Germinal center (tissue), 1 donor: ENCODE data around the gene PDE3B.
"Not testable (repeated sequence)": the region's sequence is repeated elsewhere in the genome, so short reads cannot be mapped to it uniquely, and the experiment has no call there.

Source experiments
- DNase-seq: peaks from one replicate; pipeline ENCODE4 v3.0.0; 2012; ENCODE audit warnings: mixed read lengths, low spot score

Gene PDE3B

DNA sequence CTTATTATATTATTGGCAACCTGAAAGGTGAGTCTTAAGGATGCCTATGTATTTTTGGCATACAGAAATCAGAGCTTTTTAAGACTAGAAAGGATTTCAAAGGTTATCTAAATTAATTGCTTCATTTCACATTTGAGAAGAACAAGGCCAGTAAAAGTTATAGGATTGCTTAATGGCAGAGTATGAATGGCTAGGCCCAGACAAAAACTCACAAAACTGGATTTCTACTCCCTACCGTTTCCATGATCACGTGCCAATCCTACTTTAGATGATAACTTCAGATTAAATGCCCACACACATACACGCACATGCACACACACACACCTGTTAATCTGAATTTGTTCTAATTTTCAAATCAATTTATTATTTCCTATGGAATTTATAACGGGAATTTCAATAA, 1.8 kb upstream of the PDE3B start:
- DNase-seq, result no peak

DNA sequence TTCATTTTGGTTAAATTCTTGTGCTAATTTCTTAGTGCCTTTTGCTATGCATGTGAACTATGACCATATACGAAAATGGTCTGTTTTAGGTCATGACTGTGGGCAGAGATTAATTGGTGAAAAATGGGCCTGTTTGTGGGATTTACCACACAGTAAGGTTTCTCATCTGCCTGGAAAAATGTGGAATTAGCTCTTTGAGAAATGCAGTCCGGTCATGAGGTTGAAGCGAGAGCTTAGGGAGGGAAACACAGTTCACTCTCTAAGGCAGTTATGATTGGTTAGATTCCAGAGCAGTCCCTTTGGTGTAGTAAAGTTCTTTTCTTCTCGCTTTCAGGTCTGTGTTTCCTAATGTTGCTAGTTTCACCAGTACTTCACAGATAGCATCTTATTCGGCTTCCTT, 1.2 kb upstream of the PDE3B start:
- no peak for DNase-seq

DNA sequence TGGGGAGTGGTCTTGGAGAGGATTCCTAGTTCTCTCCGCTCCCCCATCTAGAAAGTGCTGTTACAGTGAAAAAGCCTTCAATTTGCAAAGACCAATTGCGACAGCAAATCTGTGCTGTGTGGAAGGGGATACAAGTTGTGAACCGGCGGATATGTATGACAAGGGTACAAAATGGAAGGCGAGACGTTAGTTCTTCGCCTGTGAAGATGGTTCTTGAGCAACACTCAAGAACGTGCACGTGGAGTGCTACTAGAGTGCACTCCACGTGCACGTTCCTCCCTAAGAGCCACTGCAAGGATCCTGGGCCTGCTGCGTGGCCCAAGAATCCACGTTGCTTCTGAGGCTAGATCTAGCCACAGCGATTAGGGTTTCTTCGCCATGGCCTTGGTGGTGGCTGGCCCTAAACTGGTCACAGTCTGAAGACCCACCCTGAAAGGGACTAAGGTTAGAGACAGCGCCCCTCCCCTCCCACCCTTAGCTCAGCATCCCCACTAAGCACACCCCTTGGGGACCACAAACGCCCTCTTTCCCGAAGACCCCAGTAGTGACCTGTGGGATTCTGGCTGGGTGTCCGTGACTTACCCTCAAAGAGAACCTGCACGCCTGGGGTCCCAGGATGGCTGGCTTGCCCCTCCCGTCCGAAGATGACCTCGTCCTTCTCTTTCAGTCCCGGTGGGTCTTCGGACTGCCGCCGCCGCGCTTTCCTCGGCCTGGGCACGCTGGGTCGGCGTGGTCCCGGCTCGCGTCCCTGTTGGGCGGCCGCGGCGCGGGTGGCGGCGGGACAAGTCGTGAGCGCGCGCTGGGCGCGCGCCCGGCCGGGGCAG, 519 bp upstream of the PDE3B start:
- DNase-seq, result no peak

DNA sequence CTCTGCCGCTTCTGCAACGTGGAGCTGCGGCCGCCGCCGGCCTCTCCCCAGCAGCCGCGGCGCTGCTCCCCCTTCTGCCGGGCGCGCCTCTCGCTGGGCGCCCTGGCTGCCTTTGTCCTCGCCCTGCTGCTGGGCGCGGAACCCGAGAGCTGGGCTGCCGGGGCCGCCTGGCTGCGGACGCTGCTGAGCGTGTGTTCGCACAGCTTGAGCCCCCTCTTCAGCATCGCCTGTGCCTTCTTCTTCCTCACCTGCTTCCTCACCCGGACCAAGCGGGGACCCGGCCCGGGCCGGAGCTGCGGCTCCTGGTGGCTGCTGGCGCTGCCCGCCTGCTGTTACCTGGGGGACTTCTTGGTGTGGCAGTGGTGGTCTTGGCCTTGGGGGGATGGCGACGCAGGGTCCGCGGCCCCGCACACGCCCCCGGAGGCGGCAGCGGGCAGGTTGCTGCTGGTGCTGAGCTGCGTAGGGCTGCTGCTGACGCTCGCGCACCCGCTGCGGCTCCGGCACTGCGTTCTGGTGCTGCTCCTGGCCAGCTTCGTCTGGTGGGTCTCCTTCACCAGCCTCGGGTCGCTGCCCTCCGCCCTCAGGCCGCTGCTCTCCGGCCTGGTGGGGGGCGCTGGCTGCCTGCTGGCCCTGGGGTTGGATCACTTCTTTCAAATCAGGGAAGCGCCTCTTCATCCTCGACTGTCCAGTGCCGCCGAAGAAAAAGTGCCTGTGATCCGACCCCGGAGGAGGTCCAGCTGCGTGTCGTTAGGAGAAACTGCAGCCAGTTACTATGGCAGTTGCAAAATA, 816 bp downstream of the PDE3B start:
- DNase-seq, result peak; percentile 59

DNA sequence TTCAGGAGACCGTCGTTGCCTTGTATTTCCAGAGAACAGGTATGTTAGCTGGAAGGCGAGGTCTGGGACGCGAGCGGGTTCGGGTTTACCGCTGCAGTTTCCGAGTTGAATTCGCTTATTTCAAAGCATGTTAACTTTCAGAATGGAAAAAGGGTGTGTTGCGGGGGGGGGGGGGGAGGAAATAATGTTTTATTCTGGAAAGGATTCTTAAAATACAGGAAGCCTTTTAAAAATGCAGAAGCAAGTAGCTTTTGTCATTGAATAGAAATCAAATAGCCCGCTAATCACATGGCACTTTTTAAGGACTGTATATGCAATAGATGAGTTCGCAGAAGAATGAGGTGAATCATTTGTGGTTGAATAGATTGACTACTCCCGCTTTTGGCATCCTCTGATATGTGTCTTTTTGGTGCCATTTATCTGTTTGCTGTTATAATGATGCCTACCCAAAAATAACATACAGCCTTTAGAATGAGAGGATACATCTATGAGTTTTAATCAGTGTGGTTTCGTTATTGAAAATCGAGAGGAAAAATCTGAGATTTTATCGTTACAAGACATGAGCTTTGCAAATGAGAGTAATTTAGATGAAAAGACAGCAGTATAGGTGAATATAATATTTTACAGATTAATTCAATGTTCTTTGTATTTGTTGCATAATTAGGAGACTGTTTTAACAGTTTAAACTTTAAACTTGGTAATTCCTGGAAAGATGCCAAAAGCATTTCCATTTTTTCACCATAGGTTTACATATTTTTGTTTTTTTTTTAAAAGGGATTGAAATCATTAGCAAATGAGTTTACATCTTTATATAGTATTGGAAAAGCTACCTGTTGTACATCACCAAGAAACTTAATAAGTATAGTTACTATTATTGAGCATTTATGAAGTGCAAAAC, 1.7 kb downstream of the PDE3B start:
- no peak for DNase-seq

DNA sequence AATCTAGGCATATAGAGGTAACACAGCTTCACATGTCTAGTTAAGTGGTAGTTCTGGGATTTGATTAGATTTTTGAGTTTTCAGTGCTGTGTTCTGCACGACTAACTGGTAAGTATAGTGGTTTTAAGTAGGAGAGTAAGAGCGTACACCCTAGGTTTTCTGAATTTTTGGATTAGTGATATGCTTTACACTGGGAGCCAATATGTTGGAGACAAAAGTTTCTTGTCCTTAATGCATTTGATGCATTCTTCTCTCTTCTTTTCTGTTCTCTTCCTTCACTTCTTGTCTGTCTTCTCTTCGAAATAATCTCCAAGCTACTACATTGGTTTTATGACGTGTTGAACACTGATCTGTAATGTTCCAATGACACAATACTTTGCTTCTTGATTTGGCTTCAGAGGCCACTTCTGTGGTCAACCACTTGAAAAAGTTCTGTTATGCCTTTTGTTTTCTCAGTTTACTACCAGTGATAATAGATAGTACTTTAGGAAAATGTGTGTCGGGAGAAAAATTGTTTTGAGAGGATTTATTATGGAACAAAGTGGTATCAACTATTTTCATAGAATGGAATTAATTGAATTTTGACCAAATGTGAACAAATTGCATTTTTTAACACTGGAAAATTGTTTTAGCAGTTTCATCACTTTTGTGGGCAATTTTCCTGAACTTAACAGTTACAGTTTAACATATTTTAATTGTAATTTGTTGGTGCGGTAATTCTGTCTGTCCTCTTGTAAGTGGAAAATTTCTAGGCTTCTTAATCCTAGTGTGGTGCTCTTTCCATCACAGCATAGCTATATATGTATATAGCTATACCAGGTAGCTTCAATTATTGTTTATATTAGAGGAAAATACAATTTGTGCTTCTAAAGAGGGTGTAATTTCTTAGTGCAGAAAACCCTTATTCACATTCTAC, 2.6 kb downstream of the PDE3B start:
- DNase-seq, result no peak

DNA sequence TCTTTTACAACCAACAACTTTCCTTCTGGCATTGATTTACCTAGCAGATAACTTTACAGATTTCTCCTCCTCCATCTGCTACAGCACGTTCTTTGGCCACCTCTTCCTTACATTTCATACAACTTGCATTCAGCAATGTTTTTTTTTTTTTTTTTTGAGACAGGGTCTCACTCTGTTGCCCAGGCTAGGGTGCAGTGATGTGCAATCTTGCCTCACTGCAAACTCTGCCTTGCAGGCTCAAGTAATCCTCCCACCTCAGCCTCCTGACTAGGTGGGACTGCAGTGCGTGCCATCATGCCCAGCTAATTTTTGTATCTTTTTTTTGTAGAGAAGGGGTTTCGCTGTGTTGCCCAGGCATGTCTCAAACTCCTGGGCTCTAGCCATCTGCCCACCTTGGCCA, 6.5 kb downstream of the PDE3B start:
- DNase-seq, result no peak

DNA sequence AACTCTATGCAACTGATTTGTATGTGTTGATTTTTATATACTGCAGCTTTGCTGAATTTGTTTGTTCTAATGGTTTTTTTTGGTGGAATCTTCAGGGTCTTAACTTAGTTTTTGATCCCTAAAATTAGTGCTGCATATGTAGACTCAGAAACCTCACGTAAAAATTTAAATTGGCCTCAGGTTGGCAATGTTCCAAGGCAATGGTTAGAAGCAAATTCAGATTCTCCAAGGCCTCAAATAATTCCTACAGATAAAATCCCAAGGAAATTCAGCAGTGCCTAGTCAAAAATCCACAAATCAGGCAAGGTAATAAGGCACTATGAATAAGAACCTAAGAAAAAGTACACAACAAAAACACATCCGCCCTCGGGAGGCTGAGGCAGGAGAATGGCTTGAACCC, 9.5 kb downstream of the PDE3B start:
- no peak for DNase-seq

DNA sequence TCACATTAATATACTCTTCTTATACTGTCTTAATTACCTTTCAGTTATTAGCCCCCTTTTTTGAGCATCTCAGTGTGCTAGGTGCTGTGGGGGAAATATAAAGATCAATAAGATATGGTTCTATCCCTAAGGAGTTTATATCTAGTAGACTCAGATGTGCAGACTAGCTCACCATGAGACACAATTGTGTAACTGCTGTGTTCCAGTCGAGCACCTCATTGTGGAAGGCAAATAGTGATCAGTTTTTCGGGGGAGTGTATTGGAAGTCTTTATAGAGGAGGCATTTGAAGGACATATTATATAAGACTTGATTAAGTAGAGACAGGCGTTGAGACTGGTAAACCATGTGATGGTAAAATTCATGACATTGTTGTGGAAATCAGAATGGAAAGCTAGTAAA, 11.8 kb downstream of the PDE3B start:
- DNase-seq, result no peak

DNA sequence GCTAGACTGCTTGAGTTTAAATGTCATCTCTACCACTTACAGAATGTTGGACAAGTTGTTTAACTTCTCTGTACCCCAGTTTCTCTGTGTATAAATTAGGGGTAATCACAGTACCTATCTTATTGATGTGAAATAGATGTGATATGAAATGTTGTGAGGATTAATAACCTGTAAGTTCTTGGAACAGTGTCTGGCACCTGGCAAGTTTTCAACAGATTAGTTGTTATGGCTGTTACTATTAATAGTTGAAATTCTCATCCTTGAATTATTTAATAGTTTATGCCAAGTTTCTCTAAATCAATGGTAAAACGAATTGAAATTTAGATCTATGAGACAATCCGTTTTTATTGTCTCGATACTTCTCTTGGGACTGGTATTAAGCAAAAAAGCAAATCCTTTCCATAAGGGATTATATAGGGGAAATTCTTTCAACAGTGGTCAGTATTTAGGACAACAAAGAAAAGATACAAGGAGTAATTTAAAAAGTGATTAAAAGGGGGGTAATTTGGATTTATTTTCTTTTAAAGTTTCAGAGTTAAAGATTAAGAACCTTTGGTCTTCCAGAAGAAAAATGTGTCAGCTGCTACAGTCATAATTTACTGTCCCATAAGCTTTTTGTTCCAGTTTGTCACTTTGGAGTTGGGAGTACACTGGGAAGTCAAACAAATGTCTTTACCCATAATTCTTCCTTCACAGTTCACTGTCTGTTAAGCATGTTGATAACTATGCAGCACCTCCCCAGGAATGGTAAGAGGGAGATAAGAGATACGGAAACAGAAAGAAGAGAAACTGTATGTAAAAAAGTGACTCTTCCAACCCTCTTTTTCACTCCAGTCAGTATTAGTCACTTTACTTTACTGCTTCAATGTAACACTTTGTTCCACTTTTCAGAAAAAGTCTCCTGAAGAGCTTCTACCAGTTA, 13.2 kb downstream of the PDE3B start:
- no peak for DNase-seq

DNA sequence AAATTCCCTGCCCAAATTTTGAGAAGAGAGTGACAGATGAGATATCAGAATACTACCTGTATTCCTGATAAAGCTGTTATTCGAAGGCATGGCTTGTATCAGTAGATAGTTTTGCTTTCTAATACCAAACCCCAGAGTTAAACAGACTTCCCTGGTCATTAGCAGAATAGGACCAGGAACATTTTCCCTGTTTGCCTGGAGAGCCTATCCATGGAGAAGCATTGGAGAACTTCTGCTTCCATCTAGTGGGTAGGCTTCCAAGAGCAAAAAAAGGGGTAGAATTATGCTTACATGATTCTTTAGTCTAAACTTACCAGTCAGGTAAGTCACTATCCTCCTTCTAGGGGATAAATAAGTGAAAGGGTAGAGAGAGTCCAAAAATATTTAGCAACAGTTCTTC, 14.2 kb downstream of the PDE3B start:
- no peak for DNase-seq

DNA sequence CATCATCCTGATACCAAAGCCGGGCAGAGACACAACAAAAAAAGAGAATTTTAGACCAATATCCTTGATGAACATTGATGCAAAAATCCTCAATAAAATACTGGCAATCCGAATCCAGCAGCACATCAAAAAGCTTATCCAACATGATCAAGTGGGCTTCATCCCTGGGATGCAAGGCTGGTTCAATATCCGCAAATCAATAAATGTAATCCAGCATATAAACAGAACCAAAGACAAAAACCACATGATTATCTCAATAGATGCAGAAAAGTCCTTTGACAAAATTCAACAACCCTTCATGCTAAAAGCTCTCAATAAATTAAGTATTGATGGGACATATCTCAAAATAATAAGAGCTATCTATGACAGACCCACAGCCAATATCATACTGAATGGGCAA, 21.3 kb downstream of the PDE3B start:
- DNase-seq, result not testable (repeated sequence)

DNA sequence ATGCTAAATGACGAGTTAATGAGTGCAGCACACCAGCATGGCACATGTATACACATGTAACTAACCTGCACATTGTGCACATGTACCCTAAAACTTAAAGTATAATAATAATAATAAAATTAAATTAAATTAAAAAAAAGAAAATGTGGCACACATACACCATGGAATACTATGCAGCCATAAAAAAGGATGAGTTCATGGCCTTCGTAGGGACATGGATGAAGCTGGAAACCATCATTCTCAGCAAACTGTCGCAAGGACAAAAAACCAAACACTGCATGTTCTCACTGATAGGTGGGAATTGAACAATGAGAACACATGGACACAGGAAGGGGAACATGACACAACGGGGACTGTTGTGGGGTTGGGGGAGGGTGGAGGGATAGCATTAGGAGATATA, 23.7 kb downstream of the PDE3B start:
- DNase-seq, result not testable (repeated sequence)

DNA sequence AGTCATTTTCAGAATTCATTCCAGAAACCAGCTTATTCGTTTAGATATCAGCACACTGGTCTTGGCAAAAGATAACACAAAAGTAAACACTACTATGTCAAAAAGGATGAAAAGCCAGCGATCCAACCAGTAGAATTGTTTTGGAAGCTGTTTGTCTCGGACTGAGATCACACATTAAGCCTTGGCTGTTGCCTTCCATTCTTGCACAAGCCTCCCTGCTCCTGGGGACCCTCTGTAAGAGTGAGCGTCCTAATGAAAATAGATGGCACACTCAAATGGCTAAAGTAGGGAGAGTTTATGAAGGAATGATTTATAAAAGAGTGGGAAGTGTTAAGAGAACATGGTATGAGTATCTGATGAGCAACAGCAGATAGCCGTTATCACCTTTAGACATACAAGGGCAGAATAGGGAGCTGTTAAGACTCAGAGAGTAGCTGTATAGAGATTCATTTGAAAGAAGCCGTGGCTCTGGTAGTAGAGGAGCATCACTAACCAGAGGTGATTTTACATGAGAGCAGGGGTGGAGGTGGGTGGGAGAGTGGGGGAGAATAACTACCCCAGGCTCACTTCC, 25.2 kb downstream of the PDE3B start:
- DNase-seq, result no peak

DNA sequence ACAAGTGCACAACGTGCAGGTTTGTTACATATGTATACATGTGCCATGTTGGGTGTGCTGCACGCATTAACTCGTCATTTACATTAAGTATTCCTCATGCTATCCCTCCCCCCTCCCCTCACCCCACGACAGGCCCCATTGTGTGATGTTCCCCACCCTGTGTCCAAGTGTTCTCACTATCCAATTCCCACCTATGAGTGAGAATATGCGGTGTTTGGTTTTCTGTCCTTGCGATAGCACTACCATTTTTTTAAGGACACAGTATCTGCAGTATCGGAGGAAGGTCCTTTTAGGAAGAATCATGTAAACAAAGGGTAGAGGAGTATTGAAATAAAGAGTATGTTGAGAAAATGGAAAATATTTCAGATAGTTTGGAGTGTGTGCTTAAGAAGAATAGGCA, 25.9 kb downstream of the PDE3B start:
- no peak for DNase-seq

DNA sequence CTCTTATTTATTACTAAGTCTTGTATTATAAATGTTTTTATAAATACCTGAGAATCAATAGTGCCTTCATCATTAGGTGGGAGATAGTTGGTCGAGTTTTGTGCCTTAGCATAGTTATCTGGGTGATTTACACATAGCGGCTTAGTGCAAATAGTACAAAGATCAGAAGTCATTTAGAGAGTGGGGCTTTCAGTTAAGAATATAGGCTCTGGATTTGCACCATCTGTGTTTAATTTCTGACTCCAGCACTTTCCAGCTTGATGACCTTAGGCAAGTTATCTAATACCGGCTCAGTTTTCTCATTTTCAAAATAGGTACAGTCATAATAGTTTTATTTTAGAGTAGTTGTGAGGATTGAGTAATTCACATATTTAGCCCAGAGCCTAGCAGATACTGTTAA, 26.4 kb downstream of the PDE3B start:
- no peak for DNase-seq

DNA sequence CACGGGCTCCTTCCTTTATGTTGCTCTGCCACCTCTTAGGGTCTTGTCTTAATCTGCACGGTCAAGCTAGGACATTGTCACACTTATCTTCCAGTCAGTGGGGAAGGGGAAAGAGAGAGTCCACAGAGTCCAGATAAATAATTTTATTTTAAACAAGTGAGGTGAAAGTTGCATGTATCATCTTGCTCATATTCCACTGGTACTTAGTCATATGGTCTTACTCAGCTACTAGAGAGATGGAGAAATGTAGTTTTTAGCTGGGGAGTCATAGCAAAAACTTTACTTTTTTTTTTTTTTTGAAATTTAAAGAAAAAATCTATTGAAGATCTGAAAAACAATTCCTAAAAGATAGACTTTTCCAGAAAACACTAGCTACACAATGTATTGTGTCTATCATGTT, 29.0 kb downstream of the PDE3B start:
- no peak for DNase-seq

DNA sequence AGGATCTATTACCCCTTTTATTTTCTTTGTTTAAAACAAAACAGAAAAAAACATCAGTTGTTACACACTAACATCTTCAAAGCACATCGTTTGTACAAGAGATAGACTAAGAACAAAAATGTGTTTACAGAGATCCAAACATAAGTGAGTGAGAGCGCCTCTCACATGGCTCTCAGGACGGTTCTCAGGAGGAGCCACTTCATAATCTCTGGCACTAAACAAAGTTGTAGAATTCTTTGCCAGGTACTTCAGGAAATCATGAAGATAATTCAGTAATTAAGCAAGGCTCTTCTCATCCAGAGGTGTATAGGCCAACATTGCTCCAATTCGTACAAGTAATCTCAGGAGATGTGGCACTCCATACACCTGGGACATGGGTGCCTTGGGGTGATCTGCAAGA, 29.8 kb downstream of the PDE3B start:
- DNase-seq, result no peak

DNA sequence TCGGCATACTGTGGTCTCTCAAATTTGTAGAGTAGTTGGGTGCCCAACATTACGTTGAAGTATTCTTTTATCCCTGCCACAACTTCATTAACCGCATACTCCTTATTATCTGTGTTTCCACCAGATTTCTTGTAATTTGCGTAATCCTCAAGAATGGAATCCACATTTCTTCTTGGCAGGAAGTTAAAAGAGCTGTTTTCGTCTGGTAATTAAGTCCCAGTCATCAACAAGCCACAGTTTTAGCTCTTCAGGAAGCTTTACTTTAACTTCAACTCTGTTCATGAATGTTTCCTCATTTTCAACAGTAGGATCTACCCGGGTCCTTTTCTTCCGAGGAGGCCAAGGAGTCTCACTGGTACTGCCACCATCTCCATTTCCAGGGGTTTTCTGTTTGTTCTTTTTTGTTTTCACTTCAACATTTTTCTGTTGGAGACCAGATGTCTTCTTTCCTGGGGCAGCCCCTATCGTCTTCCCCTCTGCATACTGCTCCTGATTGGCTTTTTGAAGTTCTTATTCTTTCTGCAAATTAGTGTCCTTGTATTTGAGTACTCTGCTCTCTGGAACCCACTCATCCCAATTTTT, 30.3 kb downstream of the PDE3B start:
- DNase-seq, result no peak

DNA sequence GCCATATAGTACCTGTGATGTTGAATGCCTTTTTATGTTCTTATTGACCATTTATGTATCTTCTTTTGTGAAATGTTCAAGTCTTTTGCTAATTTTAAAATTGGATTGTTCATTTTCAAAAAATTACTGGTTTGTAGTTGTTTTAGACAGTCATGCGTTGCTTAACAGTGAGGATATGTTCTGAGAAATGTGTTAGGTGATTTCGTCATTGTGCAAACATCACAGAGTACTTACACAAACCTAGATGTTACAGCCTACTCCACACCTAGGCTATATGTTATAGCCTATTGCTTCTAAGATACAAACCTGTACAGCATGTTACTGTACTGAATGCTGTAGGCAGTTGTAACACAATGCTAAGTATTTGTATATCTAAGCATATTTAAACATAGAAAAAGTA, 32.5 kb downstream of the PDE3B start:
- no peak for DNase-seq
